Stimulated activated naive B cell treated with anti-CD40 and anti-IgM and Interleukin-4, amounts not matched to agents 10 μg/mL and 1 μg/mL and 100 μg/mL, for 72 hours (primary cell): ENCODE results near the gene AFG3L2.

ENCODE experiments used
- ATAC-seq, 2 donors: fragments of 150-1000 bp; cut with Tn5 transposase; replicated peaks; 2 replicates each; pipeline ENCODE4 v1.10.0; 2021; ENCODE audit warnings: moderate library complexity in 1 of 2
- DNase-seq: peaks from one replicate; pipeline ENCODE4 v3.0.0; 2021
- H3K27ac Mint-ChIP-seq: one replicate; pipeline ENCODE4 v1.8.0; 2022; ENCODE audit warnings: mild to moderate bottlenecking, mixed read lengths
- H3K27me3 Mint-ChIP-seq, 2 donors: one replicate each; pipeline ENCODE4 v1.8.0; 2022; ENCODE audit warnings: mixed read lengths in 2 of 2
- H3K36me3 Mint-ChIP-seq, 2 donors: one replicate each; pipeline ENCODE4 v1.8.0; 2022; ENCODE audit warnings: mixed read lengths in 2 of 2, mild to moderate bottlenecking in 1 of 2
- H3K4me1 Mint-ChIP-seq, 2 donors: one replicate each; pipeline ENCODE4 v1.8.0; 2022; ENCODE audit warnings: mixed read lengths in 2 of 2, mild to moderate bottlenecking in 1 of 2
- H3K4me3 Mint-ChIP-seq, 2 donors: one replicate each; pipeline ENCODE4 v1.8.0; 2022; ENCODE audit warnings: mild to moderate bottlenecking in 2 of 2, mixed read lengths in 2 of 2, moderate library complexity in 1 of 2
- H3K9me3 Mint-ChIP-seq, 2 donors: one replicate each; pipeline ENCODE4 v1.8.0; 2022; ENCODE audit warnings: mixed read lengths in 2 of 2, mild to moderate bottlenecking in 1 of 2

Gene AFG3L2

DNA sequence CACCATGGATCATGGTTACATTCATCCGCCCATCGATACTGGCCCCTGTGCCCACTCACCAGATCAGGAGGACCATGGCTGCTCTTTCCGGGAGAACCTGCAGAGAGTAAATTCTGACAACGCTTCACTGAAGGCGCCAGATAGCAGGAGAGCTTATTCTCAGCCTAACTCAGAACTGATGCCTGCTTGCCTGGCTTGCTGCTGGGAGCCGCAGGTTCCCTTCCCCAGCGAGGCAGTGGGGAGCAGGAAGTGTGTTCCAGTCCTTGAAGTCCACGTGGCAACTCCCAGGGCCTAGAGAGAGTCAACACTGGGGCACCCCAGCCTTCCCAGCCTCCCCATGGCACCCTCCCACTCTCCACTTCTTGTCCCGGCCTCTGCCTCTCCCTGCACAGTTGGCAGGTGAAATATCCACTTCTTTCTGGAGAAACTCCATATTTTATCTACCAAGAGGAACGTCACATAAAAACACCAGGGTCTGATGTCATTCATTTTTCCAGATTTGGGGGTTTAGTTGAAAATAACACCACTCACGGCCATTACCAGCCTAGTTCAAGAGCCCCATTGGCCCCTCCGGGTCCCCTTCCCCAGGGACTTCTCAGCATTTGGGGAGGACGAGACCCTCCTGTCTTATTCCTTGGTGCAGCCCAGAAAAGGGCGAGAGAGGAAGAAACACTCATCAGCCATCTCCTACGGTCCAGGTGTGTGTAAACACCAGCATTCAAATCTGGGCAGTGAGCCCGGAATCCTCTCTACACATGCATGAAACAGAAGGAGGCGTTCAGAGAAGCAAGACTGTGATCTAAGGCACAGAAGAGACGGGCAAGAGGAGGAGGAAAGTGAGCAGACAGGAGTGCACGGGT is 72.4 kb downstream of the AFG3L2 start:
- no peak for DNase-seq
- Mint-ChIP-seq H3K4me1 (peaks cover 12 to 26% of the 10 kb centered on the region in 2 donors), H3K4me3 (no peak overlapping the region), H3K9me3 (no peaks in the 10 kb centered on the region), H3K36me3 (peaks cover 1 to 3% of the 10 kb centered on the region in 2 donors), H3K27me3 (peaks cover 20 to 31% of the 10 kb centered on the region in 2 donors), H3K27ac (no peak overlapping the region)
- ATAC-seq: no peak

DNA sequence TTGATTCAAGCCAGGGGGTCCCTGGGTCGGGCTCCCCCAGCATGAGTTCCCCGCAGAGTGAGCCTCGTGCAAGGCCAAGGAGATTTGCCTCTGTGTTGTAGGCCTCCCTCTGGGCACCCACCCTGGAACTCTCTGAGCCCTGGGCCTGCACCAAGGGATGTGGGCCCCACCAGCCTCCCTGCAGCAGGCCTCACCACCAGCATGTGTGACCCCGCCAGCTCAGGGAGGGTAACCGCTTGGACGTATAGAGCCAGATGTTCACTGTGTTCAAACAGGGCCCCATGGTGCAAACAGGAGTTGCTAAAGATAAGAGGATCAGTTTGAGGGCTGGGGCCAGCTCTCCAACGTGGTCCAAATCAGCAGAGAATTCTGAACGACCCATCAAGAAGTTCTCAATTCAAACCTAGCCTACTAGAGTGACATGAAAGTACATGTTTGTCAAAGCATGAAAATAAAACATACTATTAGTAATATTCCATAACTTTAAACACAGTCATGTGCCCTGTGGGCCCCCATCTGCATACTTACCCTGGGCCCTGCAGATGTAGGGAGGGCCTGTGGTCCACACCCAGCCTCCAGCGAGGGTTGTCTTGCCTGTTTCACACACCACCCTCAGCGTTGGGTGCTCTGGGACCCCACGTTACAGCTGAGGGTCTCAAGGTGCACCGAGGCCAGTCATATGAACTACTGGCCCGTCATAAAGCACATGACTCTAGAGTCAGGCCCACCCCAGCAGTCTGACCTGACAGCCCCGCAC is 74.5 kb downstream of the AFG3L2 start:
- Mint-ChIP-seq H3K4me1 (peaks cover 7 to 18% of the 10 kb centered on the region in 2 donors), H3K27ac (no peak overlapping the region), H3K4me3 (no peak overlapping the region), H3K9me3 (no peaks in the 10 kb centered on the region), H3K27me3 (peaks cover 20 to 32% of the 10 kb centered on the region in 2 donors), H3K36me3 (no peaks in the 10 kb centered on the region)
- no peak for ATAC-seq
- DNase-seq: no peak

DNA sequence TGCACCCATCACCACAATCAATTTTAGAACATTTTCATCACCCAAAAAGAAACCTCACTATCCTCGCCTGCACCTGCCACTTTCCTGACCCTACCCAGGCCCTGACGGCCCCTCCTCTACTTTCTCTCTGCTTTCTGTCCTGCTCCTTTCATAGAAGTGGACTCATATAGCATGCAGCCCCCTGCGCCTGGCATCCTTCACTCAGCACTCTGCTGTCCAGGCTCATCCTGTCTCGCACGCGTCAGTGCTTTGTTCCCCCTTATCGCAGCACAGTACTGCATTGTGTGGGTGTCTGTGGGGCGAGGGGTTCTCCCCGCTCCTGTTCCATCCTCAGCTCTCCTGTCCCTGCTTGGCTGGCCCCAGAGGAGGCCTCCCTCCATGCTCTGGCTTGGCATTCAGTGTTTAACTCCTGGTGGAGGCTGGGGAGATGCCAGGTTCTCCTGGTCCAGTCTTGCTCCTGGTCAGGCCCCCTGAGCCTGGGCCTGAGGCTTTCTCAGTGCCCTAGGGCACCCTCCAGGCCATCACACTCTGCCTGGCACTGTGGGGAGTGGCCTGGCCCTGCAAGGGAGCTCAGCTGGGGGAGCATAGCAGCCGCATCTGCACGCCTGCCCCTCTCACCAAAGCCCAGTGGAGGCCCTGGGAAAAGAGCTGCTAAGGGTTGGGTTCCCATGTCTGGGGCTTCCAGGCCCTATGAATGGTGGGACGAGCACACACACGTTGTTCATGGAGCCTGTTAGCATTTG is 75.6 kb downstream of the AFG3L2 start:
- Mint-ChIP-seq H3K27me3 (peaks cover 24 to 25% of the 10 kb centered on the region in 2 donors), H3K9me3 (no peaks in the 10 kb centered on the region), H3K27ac (no peak overlapping the region), H3K4me3 (no peak overlapping the region), H3K4me1 (peaks cover 1 to 7% of the 10 kb centered on the region in 2 donors), H3K36me3 (no peaks in the 10 kb centered on the region)
- DNase-seq (no peak), ATAC-seq (no peak)

DNA sequence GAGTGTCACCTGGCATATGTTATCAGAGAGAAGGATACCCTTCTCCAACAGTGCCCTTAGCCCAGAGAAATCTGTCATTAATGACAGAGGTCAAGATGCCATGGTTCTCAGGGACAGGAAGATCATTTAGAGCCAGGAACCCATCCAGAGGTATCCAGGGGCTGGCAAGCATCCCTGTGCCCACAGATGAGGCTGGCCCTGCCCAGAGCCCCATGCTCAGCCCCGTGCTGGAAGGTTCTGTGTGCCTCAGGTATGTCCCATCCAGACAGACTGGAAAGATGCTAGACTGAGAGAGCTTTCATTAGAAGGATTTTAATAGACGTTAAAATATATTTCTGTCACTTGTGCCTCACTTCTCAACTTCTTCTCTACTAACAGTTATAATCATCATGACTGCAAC is 77.2 kb downstream of the AFG3L2 start:
- Mint-ChIP-seq H3K9me3 (no peaks in the 10 kb centered on the region), H3K4me1 (no peaks in the 10 kb centered on the region), H3K27ac (no peak overlapping the region), H3K36me3 (no peaks in the 10 kb centered on the region), H3K27me3 (peaks cover 12 to 35% of the 10 kb centered on the region in 2 donors), H3K4me3 (no peak overlapping the region)
- no peak for DNase-seq
- ATAC-seq: no peak

DNA sequence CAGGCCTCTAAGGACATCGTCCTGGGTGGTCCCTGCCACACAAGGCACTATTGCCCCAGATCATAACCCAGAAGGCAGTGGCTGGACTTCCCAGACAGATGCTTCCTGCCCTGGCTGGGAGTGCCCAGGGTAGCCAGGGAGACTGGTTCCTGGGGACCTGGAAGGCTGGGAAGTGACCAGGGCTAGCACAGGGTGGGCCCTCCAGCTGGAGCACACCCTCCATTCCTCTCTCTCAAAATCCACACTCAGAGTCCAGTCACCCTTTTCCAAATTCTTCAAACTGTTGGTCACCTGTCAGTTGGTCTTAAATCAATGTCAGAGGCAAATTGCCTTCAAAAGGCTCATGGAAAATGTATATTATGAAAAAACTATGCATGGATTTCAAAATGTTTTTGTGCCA is 80.6 kb downstream of the AFG3L2 start:
- DNase-seq (no peak), ATAC-seq (no peak)
- Mint-ChIP-seq H3K27ac (no peak overlapping the region), H3K4me1 (no peaks in the 10 kb centered on the region), H3K36me3 (no peaks in the 10 kb centered on the region), H3K9me3 (no peaks in the 10 kb centered on the region), H3K27me3 (peaks cover 7 to 44% of the 10 kb centered on the region in 2 donors), H3K4me3 (no peak overlapping the region)

DNA sequence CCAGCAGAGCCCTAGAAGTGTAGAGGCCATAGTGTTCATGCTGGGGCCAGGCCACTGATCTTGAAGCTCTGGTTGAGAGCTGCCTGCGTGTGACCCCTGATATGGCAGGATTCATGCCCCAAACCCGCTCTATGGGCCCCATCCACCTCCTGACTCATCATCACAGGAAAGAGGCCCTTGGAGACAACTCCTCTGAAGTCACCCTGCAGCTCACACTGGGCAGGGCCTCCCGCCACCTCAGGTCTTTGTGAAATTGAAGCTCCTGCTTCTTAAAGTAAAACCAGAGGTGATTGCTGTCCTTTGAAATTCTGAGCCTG is 81.0 kb downstream of the AFG3L2 start:
- H3K4me1 Mint-ChIP-seq: no peaks in the 10 kb centered on the region
- H3K27ac Mint-ChIP-seq: no peak overlapping the region
- no peaks in the 10 kb centered on the region for H3K36me3 Mint-ChIP-seq
- H3K9me3 Mint-ChIP-seq: no peaks in the 10 kb centered on the region
- ATAC-seq: no peak
- peaks cover 10 to 40% of the 10 kb centered on the region in 2 donors for H3K27me3 Mint-ChIP-seq
- DNase-seq: no peak
- no peak overlapping the region for H3K4me3 Mint-ChIP-seq

DNA sequence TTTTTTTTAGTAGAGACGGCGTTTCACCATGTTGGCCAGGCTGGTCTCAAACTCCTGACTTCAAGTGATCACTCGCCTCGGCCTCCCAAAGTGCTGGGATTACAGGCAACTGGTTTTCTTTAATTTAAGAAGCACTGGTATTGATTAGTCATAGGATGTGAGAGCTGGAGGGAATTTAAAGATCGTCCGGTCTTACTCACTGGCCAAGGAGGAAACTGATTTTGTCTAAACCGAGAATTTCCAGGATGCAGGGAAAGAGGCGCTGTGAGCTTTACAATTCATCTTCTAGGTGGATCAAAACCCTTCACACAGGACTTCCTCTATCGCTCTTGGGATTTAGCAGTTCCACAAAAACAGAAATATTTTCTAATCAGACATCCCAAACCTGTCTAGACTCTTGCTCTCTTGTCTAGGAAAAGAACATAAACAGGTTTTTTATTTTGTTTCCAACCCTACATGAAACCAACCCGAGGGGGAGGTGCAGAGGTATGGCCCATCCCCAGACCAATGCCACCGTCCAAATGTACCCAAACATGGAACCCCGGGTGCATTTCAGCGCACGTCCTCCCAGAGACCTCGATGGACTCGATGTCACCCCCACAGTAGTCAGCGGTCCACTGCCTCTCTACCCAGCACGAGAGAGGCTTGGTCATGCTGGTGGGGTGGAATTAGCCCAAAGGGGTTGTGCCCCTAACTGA is 81.5 kb downstream of the AFG3L2 start:
- Mint-ChIP-seq H3K4me3 (no peak overlapping the region), H3K4me1 (no peaks in the 10 kb centered on the region), H3K36me3 (no peaks in the 10 kb centered on the region), H3K27me3 (peaks cover 10 to 35% of the 10 kb centered on the region in 2 donors), H3K27ac (no peak overlapping the region), H3K9me3 (no peaks in the 10 kb centered on the region)
- ATAC-seq (no peak), DNase-seq (no peak)

DNA sequence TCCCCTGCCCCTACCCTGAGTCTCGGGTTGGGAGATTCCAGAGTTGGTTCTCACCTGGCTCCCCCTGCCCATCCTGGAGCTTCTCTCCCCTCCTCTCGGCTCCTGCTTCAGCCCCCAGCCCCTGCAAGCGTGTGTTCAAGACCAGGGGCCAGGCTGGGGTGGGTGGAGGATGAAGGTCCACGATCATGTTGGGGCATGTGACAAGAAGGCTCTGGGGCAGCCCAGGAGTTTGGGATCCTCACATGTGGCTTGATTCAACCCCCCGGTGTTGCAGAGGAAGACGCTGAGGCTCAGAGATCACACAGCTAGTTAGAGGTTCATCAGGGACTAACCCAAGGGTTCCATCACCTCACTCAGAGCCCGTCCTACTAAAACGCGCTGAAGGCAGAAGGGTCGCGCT is 83.2 kb downstream of the AFG3L2 start:
- Mint-ChIP-seq H3K9me3 (no peaks in the 10 kb centered on the region), H3K27me3 (peaks cover 21 to 47% of the 10 kb centered on the region in 2 donors), H3K27ac (no peak overlapping the region)

DNA sequence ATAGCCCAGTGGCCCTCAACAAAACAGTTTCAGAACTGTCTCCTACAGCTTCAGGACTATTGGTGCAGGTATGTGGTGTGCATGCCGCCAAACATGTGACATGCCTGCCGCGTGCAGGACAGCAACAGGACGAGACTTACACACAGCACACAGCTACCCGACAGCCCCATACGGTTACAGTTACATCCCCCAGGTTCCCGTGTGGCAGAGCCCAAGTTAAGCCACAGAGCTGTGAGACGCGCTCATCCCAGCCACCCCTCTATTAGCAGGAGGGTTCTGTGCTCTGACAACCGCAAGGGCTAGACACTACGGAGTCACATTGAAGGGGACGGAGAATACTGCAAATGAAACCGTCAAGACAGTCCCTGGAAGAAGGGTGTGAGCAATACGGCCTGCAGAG is 85.3 kb downstream of the AFG3L2 start:
- no peaks in the 10 kb centered on the region for H3K9me3 Mint-ChIP-seq
- peaks cover 7 to 18% of the 10 kb centered on the region in 2 donors for H3K4me1 Mint-ChIP-seq
- H3K27ac Mint-ChIP-seq: no peak overlapping the region
- no peak overlapping the region for H3K4me3 Mint-ChIP-seq
- H3K27me3 Mint-ChIP-seq: peaks cover 35 to 62% of the 10 kb centered on the region in 2 donors
- H3K36me3 Mint-ChIP-seq: no peaks in the 10 kb centered on the region
- no peak for ATAC-seq
- DNase-seq: no peak

More for the DNA sequence above, 83.2 kb downstream of the AFG3L2 start:
- Mint-ChIP-seq H3K36me3 (no peaks in the 10 kb centered on the region), H3K4me3 (no peak overlapping the region), H3K4me1 (peaks cover 0 to 1% of the 10 kb centered on the region in 2 donors)
- ATAC-seq (no peak), DNase-seq (no peak)

DNA sequence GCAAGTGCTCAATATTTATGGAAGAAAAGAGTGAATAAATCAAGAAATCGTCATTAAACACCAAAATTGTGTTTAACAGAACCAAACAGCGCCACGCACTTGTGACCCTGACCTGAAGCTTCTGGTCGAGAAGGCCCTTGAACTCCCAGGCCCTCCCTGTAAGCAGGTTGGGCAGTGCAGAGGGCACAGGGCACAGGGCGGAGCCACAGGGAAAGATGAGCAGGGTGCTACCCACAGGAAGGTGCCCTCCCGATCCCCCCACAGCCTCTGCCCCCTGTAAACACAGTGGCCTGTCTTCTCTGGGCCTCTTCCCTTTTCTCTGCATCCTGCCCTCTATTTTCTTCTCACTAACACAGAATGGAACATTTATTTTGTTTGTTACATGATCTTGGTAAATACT is 85.9 kb downstream of the AFG3L2 start:
- Mint-ChIP-seq H3K36me3 (no peaks in the 10 kb centered on the region), H3K4me3 (no peak overlapping the region), H3K4me1 (peaks cover 7 to 18% of the 10 kb centered on the region in 2 donors), H3K9me3 (no peaks in the 10 kb centered on the region), H3K27me3 (peaks cover 35 to 61% of the 10 kb centered on the region in 2 donors), H3K27ac (no peak overlapping the region)
- ATAC-seq: no peak
- no peak for DNase-seq

DNA sequence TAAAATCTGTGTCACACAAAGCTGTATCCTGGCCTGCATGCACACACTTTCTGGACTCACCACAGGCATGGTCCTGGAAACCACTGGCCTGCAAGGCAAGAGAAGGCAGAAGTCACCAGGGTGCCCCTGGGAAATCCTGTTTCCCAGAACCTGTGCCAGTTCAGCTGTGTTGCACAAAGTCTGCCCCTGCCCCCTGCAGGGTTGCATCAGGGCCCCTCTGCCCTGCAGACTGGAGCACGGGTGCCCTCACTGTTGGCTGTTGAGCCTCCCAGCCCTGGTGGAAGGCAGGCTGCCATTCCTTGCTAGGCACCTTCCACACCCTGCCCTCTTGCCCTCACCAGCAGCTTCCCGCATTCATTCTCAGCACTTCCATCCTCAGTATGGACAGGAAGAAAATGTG is 86.9 kb downstream of the AFG3L2 start:
- no peak for ATAC-seq
- H3K4me1 Mint-ChIP-seq: peaks cover 7 to 18% of the 10 kb centered on the region in 2 donors

DNA sequence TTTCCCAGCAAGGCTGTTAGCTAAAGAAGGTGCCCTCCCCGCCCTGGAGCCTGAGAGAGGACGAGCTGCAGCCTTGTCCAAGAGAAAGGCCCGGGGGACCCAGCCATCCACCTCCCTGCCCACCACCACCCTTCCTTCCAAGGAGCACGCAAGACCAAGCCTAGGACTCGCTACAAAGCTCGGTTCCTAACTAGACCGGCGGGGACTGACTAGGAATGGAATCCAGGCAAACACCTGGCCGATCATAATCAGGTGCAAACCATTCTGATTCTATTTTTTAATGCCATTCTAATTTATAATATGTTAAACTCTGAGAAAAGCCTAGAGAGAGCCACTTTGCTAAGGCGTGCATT is 88.6 kb downstream of the AFG3L2 start:
- Mint-ChIP-seq H3K4me1 (peaks cover 7 to 18% of the 10 kb centered on the region in 2 donors), H3K9me3 (no peaks in the 10 kb centered on the region), H3K27me3 (peaks cover 42 to 57% of the 10 kb centered on the region in 2 donors), H3K36me3 (no peaks in the 10 kb centered on the region), H3K4me3 (no peak overlapping the region), H3K27ac (no peak overlapping the region)
- DNase-seq: no peak
- no peak for ATAC-seq

More for the DNA sequence above, 86.9 kb downstream of the AFG3L2 start:
- no peaks in the 10 kb centered on the region for H3K9me3 Mint-ChIP-seq
- DNase-seq: no peak
- H3K27ac Mint-ChIP-seq: no peak overlapping the region
- H3K4me3 Mint-ChIP-seq: no peak overlapping the region
- no peaks in the 10 kb centered on the region for H3K36me3 Mint-ChIP-seq
- peaks cover 37 to 63% of the 10 kb centered on the region in 2 donors for H3K27me3 Mint-ChIP-seq

DNA sequence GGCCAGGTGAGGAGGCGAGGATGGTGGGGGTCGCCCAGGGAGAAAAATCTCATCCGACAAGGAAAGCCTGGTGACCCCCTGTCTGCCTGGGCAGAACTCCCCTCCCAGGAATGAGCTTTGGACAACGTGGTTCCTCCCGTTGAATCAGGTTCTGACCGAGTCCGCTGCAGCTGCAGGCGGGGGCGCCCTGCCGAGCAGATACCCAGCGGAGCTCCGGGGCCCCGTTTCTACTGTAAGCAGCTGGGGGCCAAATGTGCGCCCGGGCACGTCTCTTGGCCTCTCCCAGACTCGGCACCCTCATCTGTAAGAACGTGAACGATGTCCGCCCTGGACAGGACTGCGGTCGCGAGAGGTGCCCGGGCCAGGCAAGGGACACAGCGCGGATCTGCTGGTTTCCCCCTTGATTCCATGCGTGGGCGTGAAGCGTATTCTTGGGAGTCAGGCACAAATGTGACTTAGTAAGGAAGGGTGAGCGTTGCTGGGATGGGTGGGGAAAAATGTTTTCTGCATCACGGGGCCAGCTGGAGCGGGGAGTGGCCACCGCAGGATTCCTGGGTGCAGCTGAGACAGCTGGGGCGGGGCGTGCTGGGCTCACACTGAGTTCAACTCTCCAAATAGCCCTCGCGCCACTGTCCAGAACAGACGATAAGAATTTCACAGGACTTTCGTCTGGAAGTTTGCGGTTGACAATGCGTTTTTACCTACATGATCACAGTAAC is 89.2 kb downstream of the AFG3L2 start:
- peak overlapping the region; percentile 29 to 69 for H3K4me3 Mint-ChIP-seq
- ATAC-seq: peak; percentile 52 to 63

More for the DNA sequence above, 89.2 kb downstream of the AFG3L2 start:
- Mint-ChIP-seq H3K9me3 (no peaks in the 10 kb centered on the region), H3K27me3 (peaks cover 42 to 52% of the 10 kb centered on the region in 2 donors), H3K36me3 (no peaks in the 10 kb centered on the region), H3K27ac (no peak overlapping the region), H3K4me1 (peaks cover 7 to 18% of the 10 kb centered on the region in 2 donors)
- DNase-seq: no peak
